DMS153 treated with DMSO at 0.1 percent for 48 hours (cell line): ENCODE data around the gene MADD.

Experiments used
- DNase-seq: peaks from one replicate; lab custom pipeline; 2025; ENCODE audit not compliant: unreplicated experiment; lab: John Stamatoyannopoulos, UW

MADD gene

GRCh38 chr11:47251751-47252150 lies 18.2 kb upstream of the MADD start:
- no peak for DNase-seq

DNA sequence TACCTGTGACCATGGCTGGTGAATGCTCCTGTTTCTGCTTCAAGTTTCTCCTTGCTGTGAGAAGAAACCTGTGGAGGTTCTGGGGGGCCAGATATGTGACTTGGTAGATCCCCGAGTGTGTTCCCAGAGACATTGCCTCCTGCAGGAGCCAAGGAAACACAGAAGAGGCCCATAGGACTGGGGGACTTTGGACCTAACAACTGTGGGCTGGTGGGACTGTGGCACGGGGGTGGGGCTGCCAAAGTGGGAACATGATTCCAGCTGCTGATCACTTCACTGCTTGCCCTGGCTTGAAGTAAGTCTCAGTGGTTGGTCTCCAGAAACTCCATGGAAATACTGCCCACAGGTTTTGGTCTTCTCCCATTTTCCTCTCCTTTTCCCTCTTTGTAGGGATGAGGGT lies 16.3 kb upstream of the MADD start:
- no peak for DNase-seq

DNA sequence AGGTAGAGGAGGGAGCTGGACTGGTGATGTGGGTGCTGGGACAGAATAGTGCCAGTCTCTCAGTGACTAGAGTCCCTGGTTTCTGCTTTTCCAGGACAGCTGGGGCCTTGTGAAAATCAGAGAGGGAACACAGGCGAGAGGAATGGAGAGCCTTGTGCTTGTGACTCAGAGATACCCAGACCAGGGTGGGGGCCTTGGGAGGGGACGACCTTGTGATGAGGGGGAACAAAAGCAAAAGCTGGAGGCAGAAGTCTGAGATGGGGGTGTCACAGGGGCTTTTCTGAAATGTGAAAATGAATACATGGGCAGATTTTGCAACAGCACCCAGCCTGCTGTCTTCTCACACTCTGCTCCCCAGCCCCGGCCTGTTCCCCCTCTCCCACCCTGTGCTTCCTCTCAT lies 15.5 kb upstream of the MADD start:
- DNase-seq: no peak

DNA sequence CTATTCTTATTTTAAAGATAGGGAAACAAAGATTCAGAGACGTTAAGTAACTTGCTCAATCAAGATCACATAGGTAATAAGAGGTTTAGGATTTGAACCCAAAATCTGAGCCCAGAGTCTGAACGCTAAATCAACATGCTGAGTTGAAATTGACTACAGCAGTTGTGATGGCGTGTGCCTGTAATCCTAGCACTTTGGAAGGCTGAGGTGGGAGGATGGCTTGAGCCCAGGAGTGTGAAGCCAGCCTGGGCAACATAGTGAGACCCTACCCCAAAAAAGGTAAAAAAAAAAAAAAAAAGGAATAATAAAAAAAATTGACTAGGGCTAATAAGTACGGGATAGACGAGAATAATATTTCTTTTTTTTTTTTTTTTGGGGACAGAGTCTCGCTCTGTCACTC lies 13.6 kb upstream of the MADD start:
- no peak for DNase-seq

DNA sequence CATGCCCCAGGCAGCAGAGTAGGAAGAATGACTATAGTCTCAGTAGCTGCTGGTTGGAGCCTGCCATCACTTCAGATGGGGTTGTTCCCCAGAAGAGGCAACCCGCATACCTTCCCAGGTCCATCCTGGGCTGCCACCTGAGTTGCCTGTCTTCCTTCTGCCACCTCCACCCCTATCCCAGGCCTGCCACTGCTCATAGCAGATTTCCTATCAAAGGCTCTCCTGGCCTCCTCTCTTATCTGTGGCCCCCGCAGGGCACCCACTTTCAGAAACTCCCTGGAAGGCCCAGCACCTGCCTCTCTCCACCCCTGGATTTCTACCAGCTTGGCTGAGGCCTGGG lies 12.8 kb upstream of the MADD start:
- no peak for DNase-seq

DNA sequence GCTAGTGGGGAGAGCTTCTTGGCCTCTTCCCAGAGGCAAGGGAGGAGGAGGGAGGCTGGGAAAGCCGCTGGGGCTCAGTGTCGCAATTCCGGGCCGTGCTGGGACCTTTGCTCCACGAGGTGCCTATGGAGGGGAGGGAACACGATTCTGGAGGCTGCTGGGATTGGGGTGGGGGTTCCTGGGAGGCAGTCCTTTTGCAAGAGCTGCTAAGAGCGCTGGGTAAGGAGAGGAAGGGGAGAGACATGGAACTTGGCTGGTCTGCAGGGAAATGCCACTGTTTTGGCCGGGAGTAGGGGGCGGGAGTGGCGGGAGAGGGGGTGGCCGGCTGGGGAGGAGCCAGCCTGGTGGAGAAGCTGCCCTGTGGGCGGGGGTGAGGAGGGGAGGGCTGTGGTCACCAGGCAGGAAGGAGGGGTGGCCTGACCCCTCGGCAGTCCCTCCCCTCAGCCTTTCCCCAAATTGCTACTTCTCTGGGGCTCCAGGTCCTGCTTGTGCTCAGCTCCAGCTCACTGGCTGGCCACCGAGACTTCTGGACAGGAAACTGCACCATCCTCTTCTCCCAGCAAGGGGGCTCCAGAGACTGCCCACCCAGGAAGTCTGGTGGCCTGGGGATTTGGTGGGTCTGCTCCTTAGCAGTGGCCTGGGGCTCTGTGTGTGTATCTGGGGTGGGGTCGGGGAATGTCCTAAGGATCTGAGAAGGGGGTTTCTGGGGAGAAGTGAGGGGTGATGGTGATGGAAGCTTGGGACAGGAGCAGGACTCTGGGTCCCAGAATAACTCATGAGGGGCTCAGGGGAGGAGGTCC lies 12.2 kb upstream of the MADD start, which contains the start of gene NR1H3:
TSS of gene NR1H3 (plus strand) at position 480 of the 800 bp plus-strand sequence. CDS start 1,221 bp downstream, outside the sequence.
- DNase-seq: no peak

- DNase-seq: no peak
These were observed 11.5 kb upstream of the MADD start for GRCh38 chr11:47258317-47258902.

- peak; percentile 3 for DNase-seq
These were observed 10.5 kb upstream of the MADD start for GRCh38 chr11:47259232-47259977.

GRCh38 chr11:47260366-47260765 lies 9.6 kb upstream of the MADD start:
- DNase-seq: no peak

GRCh38 chr11:47261291-47261800 lies 8.6 kb upstream of the MADD start:
- DNase-seq: no peak

DNA sequence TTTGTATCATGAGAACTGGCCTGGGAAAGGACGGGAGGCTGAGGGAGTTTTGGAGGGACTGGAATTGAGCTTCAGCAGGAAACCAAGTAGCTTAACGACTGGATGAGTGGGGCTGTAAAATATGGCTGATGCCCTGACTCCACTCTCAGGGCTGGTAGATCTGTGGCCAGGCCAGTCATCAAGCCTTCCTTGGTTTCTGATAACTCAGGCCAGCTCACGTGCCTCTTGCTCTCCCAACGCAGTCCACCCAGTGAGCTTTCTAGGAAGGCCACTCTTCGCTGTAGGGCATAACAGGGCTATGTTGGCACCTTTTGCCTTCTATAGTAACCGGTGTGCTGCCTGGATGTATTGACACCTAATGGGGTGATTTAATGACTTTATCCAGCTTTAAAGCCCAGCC lies 5.8 kb upstream of the MADD start:
- DNase-seq: no peak

GRCh38 chr11:47264521-47264920 lies 5.4 kb upstream of the MADD start:
- DNase-seq: no peak

DNA sequence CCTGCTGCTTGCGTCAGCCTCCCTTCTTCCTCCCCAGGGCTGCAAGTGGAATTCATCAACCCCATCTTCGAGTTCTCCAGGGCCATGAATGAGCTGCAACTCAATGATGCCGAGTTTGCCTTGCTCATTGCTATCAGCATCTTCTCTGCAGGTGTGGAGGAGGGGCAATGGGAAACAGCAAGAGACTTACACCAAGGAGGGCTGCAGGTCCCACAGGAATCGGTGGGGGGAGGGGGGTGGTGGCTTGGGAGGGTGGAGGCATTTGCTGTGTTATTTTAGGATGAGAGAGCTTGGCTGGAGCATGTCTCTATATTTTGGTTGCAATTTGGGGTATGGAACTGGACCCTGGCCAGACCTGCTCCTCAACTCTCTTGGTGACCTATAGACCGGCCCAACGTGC lies 2.1 kb upstream of the MADD start:
- DNase-seq: no peak

DNA sequence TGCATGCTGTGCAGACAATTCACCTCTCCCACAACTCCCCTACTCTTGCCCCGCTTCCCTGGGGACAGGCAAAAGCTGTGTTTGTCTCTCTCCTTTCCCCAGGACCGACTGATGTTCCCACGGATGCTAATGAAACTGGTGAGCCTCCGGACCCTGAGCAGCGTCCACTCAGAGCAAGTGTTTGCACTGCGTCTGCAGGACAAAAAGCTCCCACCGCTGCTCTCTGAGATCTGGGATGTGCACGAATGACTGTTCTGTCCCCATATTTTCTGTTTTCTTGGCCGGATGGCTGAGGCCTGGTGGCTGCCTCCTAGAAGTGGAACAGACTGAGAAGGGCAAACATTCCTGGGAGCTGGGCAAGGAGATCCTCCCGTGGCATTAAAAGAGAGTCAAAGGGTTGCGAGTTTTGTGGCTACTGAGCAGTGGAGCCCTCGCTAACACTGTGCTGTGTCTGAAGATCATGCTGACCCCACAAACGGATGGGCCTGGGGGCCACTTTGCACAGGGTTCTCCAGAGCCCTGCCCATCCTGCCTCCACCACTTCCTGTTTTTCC lies 1.4 kb upstream of the MADD start:
- DNase-seq: no peak

DNA sequence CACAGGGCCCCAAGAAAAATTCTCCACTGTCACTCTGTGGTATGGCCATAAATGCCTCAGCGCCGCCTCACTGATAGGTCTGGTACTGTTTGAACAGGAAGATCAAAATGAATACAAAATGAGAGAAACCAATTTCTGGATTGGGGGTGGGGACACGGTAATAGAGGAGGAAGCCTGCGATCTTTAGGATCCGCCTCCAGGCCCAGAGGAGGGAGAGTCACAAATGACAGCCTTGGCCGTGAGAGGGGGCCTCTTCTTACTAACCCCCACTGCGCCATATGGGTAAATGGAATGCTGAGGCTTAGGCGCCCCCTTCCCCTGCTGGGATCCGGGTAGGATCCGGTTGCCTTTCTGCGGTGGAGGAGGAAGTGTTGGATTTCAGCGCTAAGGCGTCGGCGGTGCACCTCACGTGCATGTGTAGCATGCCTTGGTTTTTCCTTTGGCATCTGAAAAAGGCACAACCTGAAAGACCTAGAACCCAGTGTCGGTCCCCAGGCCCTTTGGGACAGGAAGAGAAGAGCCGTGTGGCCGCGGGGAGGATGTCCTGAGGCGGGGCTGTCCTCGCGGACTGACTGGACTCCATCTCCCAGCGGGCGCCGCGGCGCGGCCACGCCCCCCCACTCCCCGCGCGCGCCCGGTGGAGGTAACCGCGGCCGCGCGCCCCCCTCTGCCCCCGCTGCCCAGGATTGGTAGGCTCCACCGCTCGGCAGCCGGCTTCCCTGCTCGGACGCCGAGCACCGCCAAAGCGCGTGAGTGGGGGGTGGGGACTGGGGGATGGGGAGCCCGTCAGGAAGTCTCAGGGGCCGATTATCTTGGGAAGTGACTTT lies 718 bp upstream of the MADD start:
- peak; percentile 85 for DNase-seq

DNA sequence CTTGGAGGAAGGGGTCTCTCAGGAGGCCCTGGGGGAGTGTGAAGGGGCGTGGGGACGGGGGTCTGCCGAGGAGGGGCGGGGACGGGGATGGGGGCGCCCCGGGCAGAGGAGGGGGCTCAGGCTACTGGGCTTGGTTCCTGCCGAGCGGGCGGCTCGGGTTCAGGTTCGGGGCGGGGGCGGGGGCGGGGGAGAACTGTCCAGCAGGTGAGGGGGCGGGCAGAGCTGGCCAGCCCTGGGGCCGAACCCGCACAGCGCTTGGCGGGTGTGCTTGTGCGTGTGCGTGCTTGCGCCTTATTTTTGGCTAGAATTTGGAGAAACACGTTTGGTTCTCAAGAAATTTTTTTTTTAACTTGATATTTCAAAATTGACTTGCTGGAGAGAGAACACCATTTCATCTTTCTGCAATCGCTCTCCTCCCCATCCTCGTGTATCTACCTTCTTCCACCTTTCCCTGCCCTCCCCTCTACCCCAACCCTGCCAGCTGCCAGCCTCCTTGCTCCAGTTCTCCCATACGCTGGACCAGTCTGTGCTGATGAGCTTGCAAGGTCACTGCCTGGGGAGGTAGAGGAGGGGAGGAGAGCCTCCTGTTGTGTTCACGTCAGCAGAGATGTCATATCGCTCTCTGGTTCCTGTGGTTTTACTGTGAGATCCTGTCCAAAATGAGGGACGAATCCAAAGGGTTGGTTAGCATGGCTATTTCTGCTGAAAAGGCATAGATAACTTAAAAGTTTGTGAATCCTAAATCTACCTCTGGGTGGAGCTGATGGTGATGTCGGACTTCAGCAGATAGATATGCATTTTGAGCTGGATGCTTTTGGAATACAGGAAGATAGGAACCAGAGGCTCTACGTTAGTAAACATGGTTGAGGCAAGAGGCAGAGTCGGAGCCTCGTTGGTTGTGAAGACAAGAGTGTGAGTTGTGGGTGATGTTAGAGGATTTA lies 668 bp downstream of the MADD start:
- peak; percentile 16 for DNase-seq

- no peak for DNase-seq
These were observed 1.4 kb downstream of the MADD start for GRCh38 chr11:47271328-47271727.

DNA sequence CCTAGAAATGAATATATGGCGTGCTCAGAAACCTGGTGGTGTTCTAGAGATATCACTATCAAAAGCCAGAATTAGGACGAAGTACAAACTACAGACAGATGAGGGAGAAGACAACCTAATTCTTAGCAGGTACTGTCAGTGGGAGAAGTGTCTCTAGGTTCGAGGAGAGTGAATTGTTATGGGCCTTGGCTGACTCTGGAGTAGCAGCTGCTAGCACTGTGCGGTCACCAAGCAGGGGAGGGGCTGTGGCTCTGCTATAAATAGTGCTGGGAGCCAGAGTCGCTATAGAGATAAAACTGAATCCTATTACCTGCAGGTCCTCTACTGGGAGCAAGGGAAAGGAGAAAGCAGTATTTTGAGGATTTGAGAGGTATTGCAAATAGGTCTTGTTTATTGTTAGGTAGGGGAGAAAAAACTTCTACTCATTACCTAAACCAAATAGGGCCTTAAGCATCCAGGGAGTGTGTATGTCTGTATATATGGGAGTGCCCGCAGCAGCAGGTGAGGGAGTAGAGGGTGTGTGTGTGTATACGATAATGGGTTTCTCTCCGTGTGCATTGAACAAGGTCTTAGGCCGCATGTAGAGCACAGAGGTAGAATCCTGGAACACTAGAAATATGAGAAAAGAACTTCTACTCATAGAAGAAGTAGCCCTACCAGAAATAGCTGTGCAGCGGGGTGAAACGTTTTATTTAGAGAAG lies 2.2 kb downstream of the MADD start:
- DNase-seq: peak; percentile 61

GRCh38 chr11:47272706-47273105 lies 2.8 kb downstream of the MADD start:
- no peak for DNase-seq
